Measurements from ENCODE around the gene PASK.

DNA sequence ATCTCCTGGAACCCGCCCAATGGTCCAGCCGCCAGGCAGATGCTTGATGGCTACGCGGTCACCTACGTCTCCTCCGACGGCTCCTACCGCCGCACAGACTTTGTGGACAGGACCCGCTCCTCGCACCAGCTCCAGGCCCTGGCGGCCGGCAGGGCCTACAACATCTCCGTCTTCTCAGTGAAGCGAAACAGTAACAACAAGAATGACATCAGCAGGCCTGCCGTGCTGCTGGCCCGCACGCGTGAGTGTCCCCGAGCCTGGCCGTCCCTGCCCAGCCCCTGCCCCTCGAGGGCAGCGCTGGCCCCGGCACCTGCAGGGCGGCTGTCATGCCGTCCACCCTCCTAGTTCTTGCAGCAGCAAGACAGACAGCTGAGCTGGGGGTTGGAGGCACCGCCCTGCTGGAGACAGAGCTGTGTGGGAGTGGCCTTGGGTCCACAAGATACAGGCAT is 83.9 kb downstream of the PASK start:
- TF ChIP-seq CTCF (IDR thresholded peaks at IDR 0.05) (no peak), EZH2 (IDR thresholded peaks at IDR 0.05; ENCODE audit: borderline replicate concordance, insufficient read depth, low read depth, low read length, poor library complexity, severe bottlenecking) (no peak)

Data from B cell (primary cell).